Activated CD4-positive, alpha-beta T cell treated with anti-CD3 and anti-CD28 coated beads, Interleukin-2, amount 10 ng/mL, durations not matched to agents 7 days and 5 days (primary cell): ENCODE measurements around the gene HPCA. TPM values are rescaled to one million over a fixed set of nuclear protein-coding genes. Genes with fewer than 3 reads are reported as not detected.

Experiments used
- CTCF ChIA-PET: fragments of 350-600 bp; sonication (Branson Sonifier 250); formaldehyde crosslinking; loops from one replicate; lab custom pipeline; 2021; ENCODE audit warnings: antibody characterized with exemption; lab: Charles Lee
- POLR2A ChIA-PET: fragments of 350-600 bp; sonication (Branson Sonifier 250); formaldehyde crosslinking; loops from one replicate; lab custom pipeline; 2021; ENCODE audit warnings: antibody characterized with exemption; lab: Charles Lee
- DNase-seq: peaks from one replicate; pipeline ENCODE4 v3.0.0-alpha.2; 2020
- H3K27ac Mint-ChIP-seq: one replicate; pipeline ENCODE4 v1.8.0; 2021; ENCODE audit warnings: mild to moderate bottlenecking, moderate library complexity, mixed read lengths
- H3K27me3 Mint-ChIP-seq: one replicate; pipeline ENCODE4 v1.8.0; 2021; ENCODE audit warnings: mixed read lengths
- H3K36me3 Mint-ChIP-seq: one replicate; pipeline ENCODE4 v1.8.0; 2021; ENCODE audit warnings: low read depth, mixed read lengths
- H3K4me1 Mint-ChIP-seq: one replicate; pipeline ENCODE4 v1.8.0; 2021; ENCODE audit warnings: mixed read lengths
- H3K4me3 Mint-ChIP-seq: one replicate; pipeline ENCODE4 v1.8.0; 2021; ENCODE audit warnings: mild to moderate bottlenecking, moderate library complexity, mixed read lengths
- H3K9me3 Mint-ChIP-seq: one replicate; pipeline ENCODE4 v1.8.0; 2021; ENCODE audit warnings: mixed read lengths
- total RNA-seq, 2 experiments: library from RNA; stranded (reverse); gene quantifications; one replicate each; pipeline ENCODE4 v1.2.3, GENCODE V29; 2021

Gene HPCA
- total RNA-seq, 2 experiments from 2014 or later = not detected

GRCh38 chr1:32919811-32920733, 33.8 kb downstream of the HPCA start:
- Mint-ChIP-seq H3K36me3 (no peaks in the 10 kb centered on the region), H3K9me3 (no peaks in the 10 kb centered on the region), H3K27me3 (peaks cover 49% of the 10 kb centered on the region), H3K27ac (no peak overlapping the region), H3K4me1 (peaks cover 21% of the 10 kb centered on the region), H3K4me3 (no peak overlapping the region)
- no peak for DNase-seq
- POLR2A ChIA-PET = no interaction called here
- CTCF ChIA-PET = interaction anchor here (0.7 to 1.4 kb wide), 4 partner anchors 11 to 44 kb away, joined by 3 read pairs; no protein-coding TSS in a partner anchor

- H3K9me3 Mint-ChIP-seq = no peaks in the 10 kb centered on the region
- H3K4me1 Mint-ChIP-seq = peaks cover 29% of the 10 kb centered on the region
- no peak overlapping the region for H3K4me3 Mint-ChIP-seq
- no peak overlapping the region for H3K27ac Mint-ChIP-seq
- DNase-seq = no peak
- ChIA-PET POLR2A (no interaction called here), CTCF (interaction anchor here (1.2 to 1.4 kb wide), 2 partner anchors 11 to 19 kb away, joined by 3 read pairs; no protein-coding TSS in a partner anchor)
- no peaks in the 10 kb centered on the region for H3K36me3 Mint-ChIP-seq
- peaks cover 53% of the 10 kb centered on the region for H3K27me3 Mint-ChIP-seq
Observed at GRCh38 chr1:32920833-32921232, 34.5 kb downstream of the HPCA start.

- no peaks in the 10 kb centered on the region for H3K9me3 Mint-ChIP-seq
Observed at GRCh38 chr1:32924881-32925344, 38.6 kb downstream of the HPCA start.

GRCh38 chr1:32925403-32926162, 39.3 kb downstream of the HPCA start:
- Mint-ChIP-seq H3K36me3 (no peaks in the 10 kb centered on the region), H3K27ac (no peak overlapping the region), H3K4me3 (no peak overlapping the region), H3K9me3 (no peaks in the 10 kb centered on the region), H3K4me1 (peaks cover 14% of the 10 kb centered on the region), H3K27me3 (peaks cover 59% of the 10 kb centered on the region)
- ChIA-PET POLR2A (no interaction called here), CTCF (interaction anchor here (0.6 to 0.9 kb wide), 3 partner anchors 64 to 423 kb away, joined by 3 to 4 read pairs (median 3); no protein-coding TSS in a partner anchor)
- DNase-seq = peak; percentile 19

More at GRCh38 chr1:32924881-32925344, 38.6 kb downstream of the HPCA start:
- no peaks in the 10 kb centered on the region for H3K36me3 Mint-ChIP-seq
- no peak overlapping the region for H3K27ac Mint-ChIP-seq
- peaks cover 18% of the 10 kb centered on the region for H3K4me1 Mint-ChIP-seq
- DNase-seq = no peak
- no peak overlapping the region for H3K4me3 Mint-ChIP-seq
- H3K27me3 Mint-ChIP-seq = peaks cover 59% of the 10 kb centered on the region
- POLR2A ChIA-PET = no interaction called here
- CTCF ChIA-PET = interaction anchor here (0.6 to 0.9 kb wide), 3 partner anchors 65 to 422 kb away, joined by 3 to 4 read pairs (median 3); no protein-coding TSS in a partner anchor

GRCh38 chr1:32926562-32926961, 40.3 kb downstream of the HPCA start:
- H3K4me1 Mint-ChIP-seq = peaks cover 14% of the 10 kb centered on the region
- peaks cover 56% of the 10 kb centered on the region for H3K27me3 Mint-ChIP-seq
- DNase-seq = no peak
- CTCF ChIA-PET = interaction anchor here (0.6 kb wide), 1 partner anchor 204 kb away, joined by 4 read pairs; no protein-coding TSS in a partner anchor
- no peak overlapping the region for H3K4me3 Mint-ChIP-seq
- no peaks in the 10 kb centered on the region for H3K9me3 Mint-ChIP-seq
- POLR2A ChIA-PET = interaction anchor here (0.6 kb wide), 1 partner anchor 331 kb away, joined by 4 read pairs; no protein-coding TSS in a partner anchor
- H3K27ac Mint-ChIP-seq = no peak overlapping the region
- H3K36me3 Mint-ChIP-seq = no peaks in the 10 kb centered on the region

GRCh38 chr1:32927441-32927840, 41.1 kb downstream of the HPCA start:
- Mint-ChIP-seq H3K27ac (no peak overlapping the region), H3K27me3 (peaks cover 56% of the 10 kb centered on the region), H3K4me3 (no peak overlapping the region), H3K9me3 (no peaks in the 10 kb centered on the region), H3K4me1 (peaks cover 14% of the 10 kb centered on the region), H3K36me3 (no peaks in the 10 kb centered on the region)
- POLR2A ChIA-PET = no interaction called here
- no peak for DNase-seq
- CTCF ChIA-PET = no interaction called here

GRCh38 chr1:32928285-32928684, 42.0 kb downstream of the HPCA start:
- ChIA-PET CTCF (no interaction called here), POLR2A (interaction anchor here (0.6 kb wide), 1 partner anchor 218 kb away, joined by 5 read pairs; no protein-coding TSS in a partner anchor)

GRCh38 chr1:32928715-32929114, 42.4 kb downstream of the HPCA start:
- no peak for DNase-seq
- H3K4me1 Mint-ChIP-seq = peaks cover 17% of the 10 kb centered on the region
- H3K9me3 Mint-ChIP-seq = no peaks in the 10 kb centered on the region
- ChIA-PET CTCF (no interaction called here), POLR2A (no interaction called here)
- H3K27me3 Mint-ChIP-seq = peaks cover 45% of the 10 kb centered on the region
- H3K36me3 Mint-ChIP-seq = no peaks in the 10 kb centered on the region
- no peak overlapping the region for H3K27ac Mint-ChIP-seq
- H3K4me3 Mint-ChIP-seq = no peak overlapping the region

More at GRCh38 chr1:32928285-32928684, 42.0 kb downstream of the HPCA start:
- no peak for DNase-seq
- Mint-ChIP-seq H3K9me3 (no peaks in the 10 kb centered on the region), H3K27me3 (peaks cover 49% of the 10 kb centered on the region), H3K4me3 (no peak overlapping the region), H3K27ac (no peak overlapping the region), H3K4me1 (peaks cover 14% of the 10 kb centered on the region), H3K36me3 (no peaks in the 10 kb centered on the region)

GRCh38 chr1:32929366-32929765, 43.1 kb downstream of the HPCA start:
- CTCF ChIA-PET = no interaction called here
- Mint-ChIP-seq H3K4me3 (no peak overlapping the region), H3K36me3 (no peaks in the 10 kb centered on the region), H3K9me3 (no peaks in the 10 kb centered on the region), H3K4me1 (peaks cover 20% of the 10 kb centered on the region), H3K27ac (no peak overlapping the region), H3K27me3 (peaks cover 38% of the 10 kb centered on the region)
- POLR2A ChIA-PET = no interaction called here
- DNase-seq = no peak

GRCh38 chr1:32931760-32932159, 45.5 kb downstream of the HPCA start:
- Mint-ChIP-seq H3K4me3 (no peak overlapping the region), H3K27ac (no peak overlapping the region), H3K4me1 (peaks cover 13% of the 10 kb centered on the region), H3K27me3 (peaks cover 17% of the 10 kb centered on the region), H3K9me3 (no peaks in the 10 kb centered on the region), H3K36me3 (peaks cover 2% of the 10 kb centered on the region)
- ChIA-PET POLR2A (no interaction called here), CTCF (interaction anchor here (1.0 to 2.3 kb wide), 6 partner anchors 11 to 196 kb away, joined by 3 to 8 read pairs (median 3); no protein-coding TSS in a partner anchor)
- no peak for DNase-seq

GRCh38 chr1:32933742-32934322, 47.5 kb downstream of the HPCA start:
- ChIA-PET POLR2A (interaction anchor here (0.6 kb wide), 1 partner anchor 522 kb away, joined by 12 read pairs; no protein-coding TSS in a partner anchor), CTCF (interaction anchor here (0.6 to 3.3 kb wide), 13 partner anchors 10 to 589 kb away, joined by 3 to 11 read pairs (median 5); no protein-coding TSS in a partner anchor)
- Mint-ChIP-seq H3K4me3 (no peak overlapping the region), H3K27me3 (no peaks in the 10 kb centered on the region), H3K27ac (no peak overlapping the region), H3K4me1 (peaks cover 28% of the 10 kb centered on the region), H3K36me3 (peaks cover 19% of the 10 kb centered on the region), H3K9me3 (no peaks in the 10 kb centered on the region)
- DNase-seq = no peak

GRCh38 chr1:32934535-32934934, 48.2 kb downstream of the HPCA start:
- no peak overlapping the region for H3K27ac Mint-ChIP-seq
- no peaks in the 10 kb centered on the region for H3K9me3 Mint-ChIP-seq
- no peak overlapping the region for H3K4me3 Mint-ChIP-seq
- H3K4me1 Mint-ChIP-seq = peaks cover 33% of the 10 kb centered on the region
- H3K36me3 Mint-ChIP-seq = peaks cover 22% of the 10 kb centered on the region
- no peak for DNase-seq
- CTCF ChIA-PET = interaction anchor here (0.6 to 3.3 kb wide), 7 partner anchors 9 to 590 kb away, joined by 3 to 11 read pairs (median 5); no protein-coding TSS in a partner anchor
- H3K27me3 Mint-ChIP-seq = no peaks in the 10 kb centered on the region
- POLR2A ChIA-PET = interaction anchor here (0.6 kb wide), 1 partner anchor 522 kb away, joined by 12 read pairs; no protein-coding TSS in a partner anchor
